NB4 (cell line): ENCODE measurements around the gene PRRC2A.
"Not testable (repeated sequence)": the region's sequence is repeated elsewhere in the genome, so short reads cannot be mapped to it uniquely, and the experiment has no call there.

Source experiments
- DNase-seq: peaks from one replicate; pipeline ENCODE4 v3.0.0; 2010; ENCODE audit warnings: low read depth
- H3K4me3 ChIP-seq: one replicate; pipeline ENCODE4 v1.5.1; 2011; ENCODE audit warnings: mild to moderate bottlenecking, low read depth, low read length, moderate library complexity
- CTCF ChIP-seq: IDR thresholded peaks from one replicate; pipeline ENCODE4 v1.5.1; 2012; ENCODE audit warnings: low read depth, low read length
- MAX ChIP-seq: IDR thresholded peaks from 2 replicates; pipeline ENCODE4 v1.6.1; 2011; ENCODE audit warnings: low read depth, low read length
- MYC ChIP-seq: IDR thresholded peaks from 2 replicates; pipeline ENCODE4 v1.6.1; 2011; ENCODE audit warnings: low read depth, low read length
- POLR2A ChIP-seq: IDR thresholded peaks from 2 replicates; pipeline ENCODE4 v1.6.1; 2011; ENCODE audit warnings: mild to moderate bottlenecking; ENCODE audit not compliant: insufficient read length; ENCODE audit errors: extremely low read depth

The PRRC2A gene

GRCh38 chr6:31588871-31589650, 31.5 kb upstream of the PRRC2A start:
- peak overlapping the region; percentile 73 for H3K4me3 ChIP-seq
- peak; percentile 84 for DNase-seq
- TF ChIP-seq MYC (no peak), CTCF (no peak), POLR2A (no peak), MAX (no peak)

- DNase-seq, H3K4me3 ChIP-seq: not testable (repeated sequence)
Observed at GRCh38 chr6:31590691-31591090, 29.8 kb upstream of the PRRC2A start.

GRCh38 chr6:31592396-31592771, 28.1 kb upstream of the PRRC2A start:
- DNase-seq = no peak
- no peak for TF ChIP-seq MYC
- no peak for TF ChIP-seq MAX
- TF ChIP-seq POLR2A = no peak
- TF ChIP-seq CTCF = no peak
- no peak overlapping the region for H3K4me3 ChIP-seq

- peak; percentile 86 for DNase-seq
- no peak for TF ChIP-seq POLR2A
- peak; percentile 92 for TF ChIP-seq MAX
- TF ChIP-seq CTCF = peak; percentile 41
- TF ChIP-seq MYC = peak; percentile 92
- no peak overlapping the region for H3K4me3 ChIP-seq
Observed at GRCh38 chr6:31597006-31597405, 23.5 kb upstream of the PRRC2A start.

- no peak overlapping the region for H3K4me3 ChIP-seq
- TF ChIP-seq MAX (no peak), CTCF (no peak), MYC (no peak), POLR2A (no peak)
- DNase-seq = no peak
Observed at GRCh38 chr6:31607317-31607716, 13.2 kb upstream of the PRRC2A start.

- no peak overlapping the region for H3K4me3 ChIP-seq
- TF ChIP-seq MAX (no peak), CTCF (no peak), POLR2A (no peak), MYC (no peak)
- DNase-seq = no peak
Observed at GRCh38 chr6:31609519-31610406, 10.8 kb upstream of the PRRC2A start.
